GM12874 (cell line): ENCODE results near the gene SYTL3.

ENCODE experiments used
- TF ChIP-seq, protein P1 (sequence below): IDR thresholded peaks from 2 replicates; pipeline ENCODE4 v1.5.1; 2011; ENCODE audit warnings: low read depth, mild to moderate bottlenecking, control low read depth, low read length, moderate library complexity; ENCODE audit not compliant: insufficient read depth

Gene SYTL3

DNA sequence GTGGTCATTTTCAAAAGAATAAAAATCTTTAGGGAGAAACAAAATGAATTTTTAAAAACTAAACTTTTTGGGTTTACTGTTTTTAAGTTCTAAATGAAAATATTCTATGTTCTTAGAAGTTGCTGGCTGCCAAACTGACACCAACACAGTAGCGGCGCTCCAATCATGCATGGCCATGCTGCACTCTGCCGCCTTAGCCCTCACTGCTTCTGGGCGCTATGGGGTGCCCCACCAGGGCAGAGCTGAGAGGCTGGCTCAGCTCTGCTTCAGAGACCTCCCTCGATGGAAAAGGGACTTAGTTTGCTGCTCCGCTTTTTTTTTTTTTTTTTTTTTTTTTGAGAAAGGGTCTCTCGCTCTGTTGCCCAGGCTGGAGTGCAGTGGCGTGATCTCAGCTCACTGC is 148.5 kb downstream of the SYTL3 start:
- TF ChIP-seq, protein P1, sequence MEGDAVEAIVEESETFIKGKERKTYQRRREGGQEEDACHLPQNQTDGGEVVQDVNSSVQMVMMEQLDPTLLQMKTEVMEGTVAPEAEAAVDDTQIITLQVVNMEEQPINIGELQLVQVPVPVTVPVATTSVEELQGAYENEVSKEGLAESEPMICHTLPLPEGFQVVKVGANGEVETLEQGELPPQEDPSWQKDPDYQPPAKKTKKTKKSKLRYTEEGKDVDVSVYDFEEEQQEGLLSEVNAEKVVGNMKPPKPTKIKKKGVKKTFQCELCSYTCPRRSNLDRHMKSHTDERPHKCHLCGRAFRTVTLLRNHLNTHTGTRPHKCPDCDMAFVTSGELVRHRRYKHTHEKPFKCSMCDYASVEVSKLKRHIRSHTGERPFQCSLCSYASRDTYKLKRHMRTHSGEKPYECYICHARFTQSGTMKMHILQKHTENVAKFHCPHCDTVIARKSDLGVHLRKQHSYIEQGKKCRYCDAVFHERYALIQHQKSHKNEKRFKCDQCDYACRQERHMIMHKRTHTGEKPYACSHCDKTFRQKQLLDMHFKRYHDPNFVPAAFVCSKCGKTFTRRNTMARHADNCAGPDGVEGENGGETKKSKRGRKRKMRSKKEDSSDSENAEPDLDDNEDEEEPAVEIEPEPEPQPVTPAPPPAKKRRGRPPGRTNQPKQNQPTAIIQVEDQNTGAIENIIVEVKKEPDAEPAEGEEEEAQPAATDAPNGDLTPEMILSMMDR = no peak

DNA sequence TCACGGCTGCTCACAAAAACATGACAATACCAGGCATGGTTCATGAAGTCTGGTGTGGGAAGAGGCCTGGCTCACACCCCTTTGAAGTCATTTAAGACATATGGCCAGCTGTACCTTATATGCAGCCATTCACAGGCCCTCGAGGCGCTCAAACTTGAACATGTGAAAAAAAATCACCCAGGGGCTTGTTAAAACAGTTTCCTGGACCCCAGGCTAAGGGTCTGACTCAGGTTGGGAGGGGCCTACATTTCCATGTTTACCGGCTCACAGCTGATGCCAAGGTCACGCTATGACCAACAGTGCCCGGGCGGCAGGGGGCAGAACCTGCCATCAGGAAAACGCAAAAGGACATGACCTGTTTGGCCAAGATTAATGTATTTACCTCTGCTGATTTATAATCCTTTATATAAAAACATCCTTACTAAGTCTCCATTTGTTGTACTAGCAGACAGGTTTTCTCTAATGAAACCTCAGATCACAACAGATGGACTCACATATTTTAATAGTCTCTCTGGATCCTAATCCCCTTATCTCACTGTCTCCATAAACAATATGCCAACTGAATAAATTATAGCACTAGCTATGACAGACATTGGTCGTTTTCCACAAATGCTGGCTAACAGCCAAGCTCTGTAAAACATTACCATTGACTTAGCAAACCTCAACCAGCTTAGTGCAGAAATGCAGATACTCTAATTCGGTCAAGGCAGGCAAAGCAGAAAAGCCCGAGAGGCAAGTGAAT is 149.4 kb downstream of the SYTL3 start:
- TF ChIP-seq, protein P1 = no peak

DNA sequence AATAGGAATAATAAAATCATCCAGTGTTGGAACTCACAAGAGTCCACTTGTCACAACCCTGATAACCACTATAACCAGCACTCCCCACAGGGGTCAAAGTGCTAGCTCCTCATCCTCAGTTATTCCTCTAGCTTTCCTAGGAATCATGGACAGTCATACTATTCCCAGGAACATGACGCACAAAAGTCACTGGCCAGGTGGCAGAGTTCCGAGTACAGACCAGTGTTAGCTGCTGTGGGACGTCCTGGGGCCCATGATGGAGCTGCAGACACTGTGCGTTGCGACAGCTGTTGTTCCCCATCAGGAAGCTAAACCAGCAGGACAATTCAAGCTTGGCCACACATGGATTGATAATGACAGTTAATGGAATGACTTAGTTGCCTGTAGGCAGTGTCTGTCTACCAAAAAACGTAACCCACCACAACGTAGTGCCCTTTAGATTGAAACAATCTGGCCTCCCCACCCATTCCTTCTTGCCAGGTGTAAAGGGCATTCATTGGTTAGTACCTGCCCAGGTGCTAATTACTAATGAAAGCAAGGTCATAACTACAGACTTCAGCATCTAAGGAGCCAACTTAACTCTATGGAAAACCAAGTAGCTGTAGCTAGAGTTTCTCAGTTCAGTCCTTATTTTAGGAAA is 151.9 kb downstream of the SYTL3 start:
- TF ChIP-seq, protein P1 = no peak

- TF ChIP-seq, protein P1 = no peak
Measured at GRCh38 chr6:158803733-158804143, 153.9 kb downstream of the SYTL3 start.

- TF ChIP-seq, protein P1 = no peak
Measured at GRCh38 chr6:158804207-158804606, 154.4 kb downstream of the SYTL3 start.

- TF ChIP-seq, protein P1 = no peak
Measured at GRCh38 chr6:158805698-158806377, 156.0 kb downstream of the SYTL3 start.
